ENCODE data around the gene SMG6.
"Not testable (repeated sequence)": the region's sequence is repeated elsewhere in the genome, so short reads cannot be mapped to it uniquely, and the experiment has no call there.

DNA sequence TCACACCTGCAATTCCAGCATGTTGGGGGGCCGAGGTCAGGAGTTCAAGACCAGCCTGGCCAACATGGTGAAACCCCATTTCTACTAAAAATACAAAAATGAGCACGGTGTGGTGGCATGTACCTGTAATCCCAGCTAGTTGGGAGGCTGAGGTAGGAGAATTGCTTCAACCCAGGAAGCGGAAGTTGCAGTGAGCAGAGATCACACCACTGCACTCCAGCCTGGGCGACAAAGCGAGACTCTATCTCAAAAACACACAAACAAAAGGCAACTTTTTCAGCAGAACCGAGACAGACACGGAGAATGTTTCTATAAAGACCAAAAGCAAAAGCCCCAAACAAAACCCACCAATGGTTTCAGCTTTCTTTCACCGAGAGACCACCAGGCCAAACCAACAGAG is 44.8 kb downstream of the SMG6 start:
- not testable (repeated sequence) for TF ChIP-seq POLR2AphosphoS5 (IDR thresholded peaks at IDR 0.05; ENCODE audit: low read depth, low read length); EZH2phosphoT487 (IDR thresholded peaks at IDR 0.05; ENCODE audit: borderline replicate concordance, low read depth)
